ENCODE data around the gene SEC61B.
"Not testable (repeated sequence)": the region's sequence is repeated elsewhere in the genome, so short reads cannot be mapped to it uniquely, and the experiment has no call there.

The SEC61B gene

DNA sequence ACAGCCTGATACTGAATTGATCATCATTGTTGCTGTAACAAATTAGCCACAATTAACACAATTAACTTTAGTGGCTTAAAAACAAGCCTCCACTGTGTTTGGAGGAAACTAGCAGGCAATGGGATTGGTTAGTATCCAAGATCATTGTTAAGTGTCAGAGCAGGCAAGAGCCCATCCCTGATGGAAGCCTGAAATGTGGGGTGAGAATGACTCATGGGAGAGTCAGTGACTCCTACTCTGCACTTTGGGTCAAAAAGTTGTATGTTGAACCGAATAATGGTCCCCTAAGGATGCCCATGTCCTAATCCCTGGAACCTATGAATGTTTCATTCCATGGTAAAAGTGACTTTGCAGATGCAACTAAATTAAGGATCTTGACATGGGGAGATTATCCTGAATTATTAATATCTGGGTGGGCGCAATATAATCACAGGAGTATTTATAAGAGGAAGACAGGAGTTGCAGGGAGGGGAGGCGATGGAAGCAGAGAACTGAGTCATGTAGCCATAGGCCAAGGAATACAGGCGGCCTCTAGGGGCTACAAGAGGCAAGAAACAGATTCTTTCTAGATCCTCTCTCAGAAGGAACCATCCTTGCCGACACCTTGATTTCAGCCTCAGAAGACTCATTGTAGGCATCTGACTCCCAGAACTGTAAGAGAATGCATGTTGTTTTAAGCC lies 29.2 kb upstream of the SEC61B start:
- DNase-seq, result no peak

DNA sequence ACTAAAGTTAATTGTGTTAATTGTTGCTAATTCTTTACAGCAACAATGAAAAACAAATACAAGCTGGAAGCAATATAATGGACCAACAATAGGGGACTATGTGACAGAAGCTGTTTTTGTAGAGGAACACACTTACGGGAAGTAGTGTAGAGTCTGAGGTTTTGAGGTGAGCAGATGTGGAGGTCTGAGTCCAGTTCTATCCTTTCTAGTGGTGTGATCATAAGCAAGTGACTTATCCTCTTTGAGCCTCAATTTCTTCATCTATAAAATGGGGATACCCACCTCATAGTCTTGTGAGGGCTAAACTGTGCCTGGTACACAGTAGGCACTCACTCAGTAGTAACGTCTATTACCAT lies 28.6 kb upstream of the SEC61B start:
- DNase-seq, result no peak

DNA sequence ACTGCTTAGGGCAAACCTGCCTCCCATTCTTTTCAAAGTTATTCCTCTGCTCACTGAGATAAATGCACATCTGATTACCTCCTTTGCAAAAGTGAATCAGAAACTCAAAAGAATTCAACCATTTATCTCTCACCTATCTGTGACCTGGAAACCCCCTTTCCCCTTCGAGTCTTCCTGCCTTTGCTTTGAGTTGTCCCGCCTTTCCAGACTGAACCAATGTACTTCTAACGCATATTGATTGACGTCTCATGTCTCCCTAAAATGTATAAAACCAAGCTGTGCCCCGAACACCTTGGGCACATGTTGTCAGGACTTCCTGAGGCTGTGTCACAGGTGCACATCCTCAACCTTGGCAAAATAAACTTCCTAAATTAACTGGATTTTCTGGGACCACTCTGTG lies 25.6 kb upstream of the SEC61B start:
- not testable (repeated sequence) for DNase-seq

DNA sequence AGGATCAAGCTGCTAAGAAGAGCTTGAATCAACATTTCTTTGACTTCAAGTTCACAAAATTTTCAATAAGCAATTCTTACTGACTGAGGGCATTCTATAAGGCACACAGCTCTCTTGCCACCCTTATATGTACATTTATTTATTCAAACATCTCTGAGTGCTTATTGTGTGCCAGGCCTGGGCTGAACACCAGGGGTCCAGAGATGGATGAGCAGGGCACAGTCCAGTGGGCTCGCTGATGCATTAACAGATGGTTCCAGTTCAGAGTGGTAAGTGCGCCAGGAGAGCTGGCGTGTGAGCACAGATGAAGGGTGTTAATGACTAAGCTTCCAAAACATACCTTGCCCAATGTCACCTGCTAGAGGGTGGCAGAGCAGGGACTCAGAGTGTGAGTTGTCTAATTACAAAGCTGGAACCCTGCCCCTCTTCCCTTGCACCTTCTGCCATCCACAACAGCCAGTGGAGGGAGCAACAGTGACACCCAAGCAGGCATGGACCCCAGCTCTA lies 24.9 kb upstream of the SEC61B start:
- peak; percentile 33 for DNase-seq

DNA sequence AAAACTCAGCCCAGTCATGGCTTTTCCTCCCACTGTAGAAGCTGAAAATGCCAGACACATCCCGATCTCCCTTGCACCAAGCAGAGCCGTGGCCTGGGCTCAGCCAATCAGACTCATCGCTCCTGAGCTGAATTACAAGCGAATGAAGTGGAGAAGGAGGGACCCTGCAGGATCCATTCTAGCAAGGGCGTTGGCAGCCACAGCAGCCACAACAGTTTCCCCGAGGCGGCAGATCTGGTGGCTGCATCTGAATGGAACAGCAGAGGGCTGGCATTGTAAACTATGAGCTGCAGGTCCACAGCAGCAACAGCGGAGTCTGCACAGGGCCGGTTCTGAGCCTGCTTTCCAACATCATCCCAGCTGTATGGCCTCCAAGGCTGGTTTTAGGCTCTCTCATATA lies 24.1 kb upstream of the SEC61B start:
- no peak for DNase-seq

DNA sequence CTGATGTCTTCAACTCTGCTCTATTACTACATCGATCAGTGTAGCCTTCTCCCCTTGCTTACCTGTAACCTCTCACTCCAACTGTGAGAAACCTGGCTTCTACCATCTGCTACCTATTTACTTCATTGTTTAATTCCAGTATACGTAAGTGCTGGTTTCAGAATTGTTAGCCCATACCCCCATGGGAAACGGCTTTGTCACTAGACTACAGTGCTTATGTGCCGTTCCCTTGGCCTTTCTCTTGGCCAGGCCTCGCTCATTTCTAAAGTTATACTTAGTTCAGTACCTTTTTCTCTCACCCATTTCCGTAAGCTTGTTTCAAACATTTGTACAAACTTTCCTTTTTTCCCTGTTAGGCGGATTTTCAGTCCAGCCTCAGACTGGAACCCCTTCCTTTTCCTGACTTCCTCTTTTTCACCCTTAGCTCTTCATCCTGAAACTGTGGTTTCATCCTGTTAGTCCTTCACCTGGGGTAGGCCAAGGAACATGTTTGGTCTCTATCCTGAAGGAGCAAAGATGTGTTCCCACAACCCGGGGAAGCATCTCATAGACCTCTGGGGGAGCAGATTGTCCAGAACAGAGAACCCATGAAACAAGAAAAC lies 22.0 kb upstream of the SEC61B start:
- peak; percentile 100 for DNase-seq

DNA sequence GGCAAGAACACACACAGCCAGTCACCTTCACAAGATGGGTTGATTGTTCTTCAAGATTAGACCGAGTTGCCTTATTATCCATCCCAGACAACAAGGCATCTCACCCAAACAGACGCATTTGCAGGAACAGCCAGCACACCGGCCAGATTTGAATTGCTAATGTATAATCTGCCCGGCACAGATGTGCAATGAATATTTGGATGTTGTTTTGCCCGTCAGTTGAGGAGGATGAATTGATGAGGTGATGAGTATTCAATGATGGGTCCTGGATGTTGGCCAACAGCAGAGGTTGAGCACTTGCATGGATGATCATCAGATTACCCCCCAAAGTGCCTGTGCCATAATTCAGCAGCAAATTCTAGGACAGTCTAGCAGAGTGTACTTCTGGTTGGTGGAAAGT lies 20.5 kb upstream of the SEC61B start:
- DNase-seq, result peak; percentile 83

DNA sequence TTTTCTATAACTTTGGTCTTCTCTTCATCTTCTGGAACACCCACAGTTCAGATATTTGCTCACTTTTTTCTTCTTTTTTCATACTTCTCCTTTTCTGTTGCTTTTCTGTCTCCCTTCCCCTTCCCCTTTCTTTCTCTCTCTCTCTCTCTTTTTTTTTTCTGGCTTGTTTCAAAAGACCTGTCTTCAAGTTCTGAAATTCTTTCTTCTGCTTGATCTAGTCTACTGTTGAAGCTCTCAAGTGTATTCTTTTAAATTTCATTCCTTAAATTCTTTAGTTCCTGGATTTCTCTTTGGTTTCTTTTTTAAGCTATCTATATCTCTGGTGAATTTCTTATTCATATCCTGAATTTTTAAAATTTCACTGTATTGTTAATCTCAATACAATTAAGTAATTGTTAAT lies 11.5 kb upstream of the SEC61B start:
- no peak for DNase-seq

DNA sequence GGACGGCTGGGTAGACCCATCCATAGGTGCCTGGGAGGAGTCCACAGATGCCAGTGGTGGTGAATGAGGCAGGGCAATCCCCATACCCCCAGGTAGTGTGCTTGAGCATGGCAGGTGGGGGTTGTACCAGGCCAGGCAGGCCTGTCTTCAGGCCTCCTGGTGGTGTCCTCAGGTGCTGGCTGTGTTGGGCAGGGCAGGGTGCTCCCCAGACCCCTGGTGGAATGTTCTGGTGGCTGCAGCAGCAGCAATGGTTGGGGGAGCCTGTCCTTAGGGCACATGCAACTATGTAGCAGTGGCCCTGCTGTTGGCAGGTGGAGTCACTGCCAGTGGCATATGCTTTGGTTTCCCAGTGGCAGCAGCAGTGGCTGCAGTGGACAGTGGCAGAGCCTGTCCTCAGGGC lies 10.3 kb upstream of the SEC61B start:
- DNase-seq, result no peak

DNA sequence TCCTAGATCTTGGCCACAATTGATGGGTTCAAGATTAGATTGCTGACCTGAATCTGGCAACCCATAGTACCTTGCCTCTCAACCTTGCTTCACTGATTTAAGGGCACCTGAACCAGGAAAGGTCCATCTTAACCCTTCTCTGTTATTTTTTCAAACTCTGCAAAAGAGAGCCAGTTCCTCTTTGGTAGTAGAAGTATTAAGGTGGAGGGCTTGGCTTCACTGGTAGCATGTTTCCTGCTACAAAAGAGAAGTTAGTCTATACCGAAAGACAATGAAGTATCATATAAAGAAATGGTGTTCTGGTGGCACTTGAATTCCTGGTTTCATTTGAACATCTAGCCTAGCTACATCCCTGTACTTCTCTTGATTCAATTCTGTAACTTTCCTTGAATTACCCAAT lies 8.9 kb upstream of the SEC61B start:
- DNase-seq, result no peak

DNA sequence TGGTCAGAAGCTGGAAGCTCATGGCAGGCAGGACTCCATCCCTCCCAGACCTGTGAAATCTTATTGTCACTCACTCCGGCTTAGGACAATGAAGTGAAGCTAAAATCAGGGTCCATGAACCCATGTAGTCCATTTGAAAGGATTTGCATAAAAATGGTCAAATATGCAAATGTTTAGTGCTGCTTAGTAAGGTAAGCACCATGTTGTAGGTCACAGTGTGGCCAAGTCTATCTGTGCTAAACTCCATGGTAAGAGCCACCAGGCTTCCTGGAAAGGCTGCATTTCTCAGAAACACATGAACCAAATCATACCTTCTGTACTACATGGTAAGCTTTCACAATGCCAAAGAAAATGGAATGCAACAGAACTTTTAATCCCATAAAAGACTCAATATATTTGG lies 6.0 kb upstream of the SEC61B start:
- no peak for DNase-seq

DNA sequence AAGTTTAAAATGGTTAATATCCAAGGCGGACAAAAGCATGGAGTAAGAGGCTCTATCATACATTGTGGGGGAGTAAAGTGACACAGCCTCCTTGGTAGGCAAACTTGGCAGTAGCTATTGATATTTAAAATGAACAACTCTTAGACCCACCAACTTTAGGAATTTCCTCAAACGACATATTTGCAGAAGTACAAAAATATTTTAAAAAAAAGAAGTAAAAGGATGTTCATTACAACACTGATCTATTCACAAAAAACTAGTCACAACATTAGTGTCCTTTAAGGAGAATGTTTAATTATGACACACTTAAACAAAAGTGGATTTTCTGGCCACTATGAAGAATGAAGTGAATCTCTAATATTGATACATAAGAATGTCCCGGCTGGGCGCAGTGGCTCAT lies 2.1 kb upstream of the SEC61B start:
- DNase-seq, result no peak

DNA sequence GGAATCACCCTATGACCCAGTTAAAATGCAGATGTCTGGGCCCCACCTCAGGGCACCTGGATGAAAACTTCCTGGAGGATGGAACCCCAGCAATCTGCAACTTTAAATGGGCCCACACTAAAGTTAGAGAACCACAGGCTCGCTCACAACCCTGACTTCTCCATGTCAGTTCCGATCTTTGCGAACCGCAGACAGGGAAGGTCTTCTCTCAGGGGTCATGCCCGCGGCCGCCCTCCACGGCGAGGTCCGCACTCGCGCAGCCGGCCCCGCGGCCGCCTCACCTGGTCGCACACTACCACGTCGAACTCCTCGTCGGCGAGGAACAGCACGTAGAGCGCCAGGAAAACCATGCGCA lies 839 bp upstream of the SEC61B start:
- DNase-seq, result no peak

DNA sequence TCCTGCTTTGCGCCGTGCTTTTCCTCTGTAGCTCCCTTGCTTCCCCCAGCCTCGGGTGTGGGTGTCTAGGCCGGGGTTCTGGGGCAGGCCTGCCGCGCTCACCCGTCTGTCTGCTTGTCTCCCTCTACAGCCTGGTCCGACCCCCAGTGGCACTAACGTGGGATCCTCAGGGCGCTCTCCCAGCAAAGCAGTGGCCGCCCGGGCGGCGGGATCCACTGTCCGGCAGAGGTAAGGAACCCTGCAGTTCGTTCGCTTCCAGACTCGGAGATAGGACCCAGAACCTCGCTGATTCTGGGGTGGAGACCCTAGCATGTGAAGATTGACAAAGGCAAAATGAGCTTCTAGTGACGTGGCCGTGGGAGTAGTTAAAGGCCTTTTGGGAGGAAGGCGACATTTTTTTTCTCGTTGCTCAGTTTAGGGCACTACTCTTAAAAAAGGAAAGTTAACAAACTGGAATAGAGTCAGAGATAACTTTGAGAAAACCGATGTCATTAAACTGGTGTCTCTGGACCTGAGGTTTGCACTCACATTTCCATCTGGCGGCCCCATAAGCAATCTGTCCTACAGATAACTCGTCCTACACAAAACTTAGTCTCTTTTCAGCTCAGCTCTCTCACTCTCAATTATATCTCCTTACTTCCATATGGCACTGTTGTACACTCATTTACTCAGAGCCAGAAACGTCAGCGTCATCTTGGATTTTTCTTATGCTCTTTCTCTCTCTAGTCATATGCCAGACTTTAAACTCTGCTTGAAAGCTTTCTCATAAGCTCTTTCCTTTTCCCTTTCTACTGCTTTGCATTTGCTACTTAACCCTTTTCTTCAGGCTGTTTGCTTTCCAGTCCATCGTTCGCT lies 561 bp downstream of the SEC61B start:
- peak; percentile 41 for DNase-seq

DNA sequence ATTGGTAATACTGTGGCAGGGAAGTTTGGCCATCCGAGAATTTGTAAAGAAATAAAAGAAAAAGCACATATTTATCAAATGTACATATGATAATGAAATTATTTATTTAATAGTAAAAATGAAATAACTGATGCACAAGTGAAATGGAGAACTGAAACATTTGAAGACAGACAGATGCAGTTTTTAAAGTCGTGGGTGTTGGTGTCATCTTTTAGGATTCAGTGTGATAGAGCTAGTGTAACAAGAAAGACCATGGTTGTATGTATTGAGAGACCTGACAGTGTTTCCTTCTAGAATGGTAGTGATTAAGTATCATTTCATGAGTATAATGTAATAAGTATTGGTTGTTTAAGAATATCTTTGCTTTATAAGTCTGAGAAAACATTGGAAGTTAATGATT lies 2.4 kb downstream of the SEC61B start:
- DNase-seq, result no peak

DNA sequence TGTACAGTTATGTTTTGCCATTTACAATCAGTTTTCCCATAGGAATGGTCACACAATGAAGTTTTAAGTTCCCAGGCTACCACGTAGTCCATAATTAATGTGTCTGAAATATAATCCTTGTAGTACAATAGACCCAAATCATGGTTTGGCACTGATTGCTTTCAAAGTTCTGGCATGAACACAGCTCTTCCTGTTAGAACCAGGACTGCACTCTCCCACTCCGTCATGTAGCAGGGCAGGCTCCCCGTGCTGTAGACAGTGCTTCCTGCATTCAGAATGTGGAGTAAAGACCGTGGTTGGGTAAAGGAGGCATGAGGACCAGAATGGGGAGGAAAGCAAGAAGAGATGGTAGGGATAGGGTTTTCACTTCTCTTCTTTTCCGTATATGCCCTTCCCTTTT lies 4.0 kb downstream of the SEC61B start:
- no peak for DNase-seq

DNA sequence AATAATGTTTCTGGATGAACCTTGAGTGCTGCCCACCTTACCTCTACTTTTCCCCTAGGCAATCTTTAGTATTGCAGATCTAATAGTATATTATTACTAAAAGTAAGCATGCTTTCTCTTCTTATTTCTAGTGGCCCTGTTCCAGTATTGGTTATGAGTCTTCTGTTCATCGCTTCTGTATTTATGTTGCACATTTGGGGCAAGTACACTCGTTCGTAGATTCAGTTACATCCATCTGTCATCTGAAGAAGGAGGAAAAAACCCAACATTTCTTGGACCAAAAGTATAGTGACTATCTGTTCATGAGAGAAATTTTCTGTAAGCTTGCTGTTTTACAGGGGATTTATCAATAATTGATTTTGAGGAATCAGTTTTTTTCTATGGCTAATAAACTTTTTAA lies 8.1 kb downstream of the SEC61B start:
- no peak for DNase-seq

DNA sequence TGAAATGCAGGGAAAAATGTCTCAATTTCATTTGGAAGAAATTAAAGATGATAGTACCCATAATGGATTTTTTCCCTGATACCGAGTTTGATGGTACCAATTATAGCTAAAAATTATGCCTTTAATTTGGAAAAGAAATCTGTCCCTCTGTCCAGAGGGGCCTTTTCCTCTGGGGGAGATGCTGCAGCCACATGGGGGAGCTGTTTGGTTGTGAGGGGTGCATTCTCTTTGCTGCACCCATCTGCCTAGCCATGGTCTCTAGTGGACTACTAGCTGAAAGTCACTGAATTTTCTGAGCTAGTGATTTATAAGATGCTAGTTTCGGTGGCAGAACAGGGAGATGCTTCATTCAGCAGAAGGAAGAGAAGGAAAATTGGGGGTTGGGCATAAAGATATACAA lies 9.6 kb downstream of the SEC61B start:
- DNase-seq, result no peak

DNA sequence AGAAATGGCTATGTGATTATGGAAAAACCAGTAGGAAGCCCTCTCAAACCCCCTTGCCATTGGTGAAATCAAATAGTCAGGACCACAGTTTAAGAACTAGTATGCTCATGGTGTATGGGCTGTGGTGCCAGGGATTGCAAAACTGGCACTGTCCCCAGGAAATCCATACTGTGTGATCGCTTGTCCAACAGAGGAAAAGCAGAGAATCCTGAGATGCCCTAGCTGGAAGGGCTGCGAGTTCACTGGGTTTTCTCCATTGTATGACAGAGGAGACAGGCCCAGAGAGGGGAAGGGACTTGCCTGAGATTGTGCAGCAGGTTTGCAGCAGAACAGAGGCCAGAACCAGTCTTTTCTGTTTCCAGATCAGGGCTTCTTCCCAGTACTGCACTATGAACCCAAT lies 12.5 kb downstream of the SEC61B start:
- no peak for DNase-seq

DNA sequence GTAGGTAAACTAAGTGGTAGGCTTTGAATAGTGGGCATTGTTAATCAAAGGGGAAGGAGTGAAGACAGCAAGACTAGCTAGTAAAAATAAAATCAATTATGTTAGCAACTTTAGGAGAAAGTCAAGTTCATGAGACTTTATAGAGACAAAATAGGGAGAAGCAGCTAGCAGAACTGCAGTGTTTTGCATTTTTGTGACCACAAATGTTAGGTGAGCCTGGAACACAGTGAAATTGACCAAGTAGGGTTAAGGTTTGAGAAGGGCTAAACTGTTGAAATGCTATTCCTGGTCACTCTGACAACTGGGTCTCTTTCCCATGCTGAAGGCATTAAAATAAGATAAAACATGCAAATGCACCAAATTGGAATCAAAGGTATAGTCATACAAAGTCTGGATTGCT lies 13.0 kb downstream of the SEC61B start:
- no peak for DNase-seq

DNA sequence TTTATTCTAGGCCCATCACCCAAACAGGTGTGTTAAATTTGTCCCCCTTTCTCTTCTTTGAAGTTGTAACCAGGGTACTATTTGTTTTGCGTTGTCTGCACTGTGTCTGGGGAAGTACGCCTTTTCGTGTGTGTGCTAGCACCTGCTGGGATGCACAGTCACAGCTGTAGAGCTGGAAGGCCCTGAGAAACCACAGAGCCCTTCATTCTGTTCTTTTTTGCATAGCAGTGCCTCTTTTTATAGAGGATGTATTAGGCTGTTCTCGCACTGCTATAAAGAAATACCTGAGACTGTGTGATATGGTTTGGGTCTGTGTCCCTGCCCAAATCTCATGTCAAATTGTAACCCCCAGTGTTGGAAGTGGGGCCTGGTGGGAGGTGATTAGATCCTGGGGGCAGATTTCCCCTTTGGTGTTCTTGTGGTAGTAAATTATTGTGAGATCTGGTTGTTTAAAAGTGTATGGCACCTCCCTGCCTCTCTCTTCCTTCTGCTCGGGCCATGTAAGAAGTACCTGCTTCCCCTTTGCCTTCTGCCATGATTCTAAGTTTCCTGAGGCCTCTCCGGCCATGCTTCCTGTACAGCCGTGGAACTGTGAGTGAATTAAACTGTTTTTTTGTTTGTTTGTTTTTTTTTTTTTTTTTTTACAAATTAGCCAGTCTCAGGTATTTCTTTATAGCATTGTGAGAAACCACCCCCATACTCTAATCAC lies 14.0 kb downstream of the SEC61B start:
- DNase-seq, result no peak

DNA sequence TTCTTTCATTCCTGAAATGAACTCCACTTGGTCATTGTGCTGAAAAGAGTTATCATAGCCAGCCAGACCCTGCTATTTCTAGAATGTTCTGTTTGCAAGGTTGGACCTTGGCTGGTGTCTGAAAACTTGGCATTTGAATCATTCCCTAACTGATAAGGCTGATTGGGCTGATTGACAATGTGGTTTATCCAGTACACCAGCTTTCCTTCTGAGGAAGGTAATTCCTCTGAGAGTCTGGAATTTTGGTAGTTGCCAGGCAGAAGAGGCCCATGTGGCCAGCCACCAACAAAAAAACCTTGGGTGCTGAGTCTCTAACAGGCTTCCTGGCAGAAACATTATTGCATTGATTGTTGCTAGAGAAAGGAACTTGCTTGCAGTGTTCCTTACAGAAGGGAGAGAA lies 15.3 kb downstream of the SEC61B start:
- no peak for DNase-seq

DNA sequence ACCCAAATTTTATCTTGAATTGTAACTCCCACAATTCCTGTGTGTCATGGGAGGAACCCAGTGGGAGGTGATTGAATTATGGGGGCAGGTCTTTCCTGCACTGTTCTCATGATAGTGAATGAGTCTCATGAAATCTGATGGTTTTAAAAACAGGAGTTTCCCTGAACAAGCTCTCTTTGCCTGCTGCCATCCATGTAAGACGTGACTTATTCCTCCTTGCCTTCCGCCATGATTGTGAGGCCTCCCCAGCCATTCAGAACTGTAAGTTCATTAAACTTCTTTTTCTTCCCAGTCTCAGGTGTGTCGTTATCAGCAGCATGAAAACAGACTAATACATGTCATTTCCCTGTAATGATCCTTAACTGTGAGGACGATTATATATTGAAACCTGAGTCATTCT lies 15.8 kb downstream of the SEC61B start:
- DNase-seq, result not testable (repeated sequence)

DNA sequence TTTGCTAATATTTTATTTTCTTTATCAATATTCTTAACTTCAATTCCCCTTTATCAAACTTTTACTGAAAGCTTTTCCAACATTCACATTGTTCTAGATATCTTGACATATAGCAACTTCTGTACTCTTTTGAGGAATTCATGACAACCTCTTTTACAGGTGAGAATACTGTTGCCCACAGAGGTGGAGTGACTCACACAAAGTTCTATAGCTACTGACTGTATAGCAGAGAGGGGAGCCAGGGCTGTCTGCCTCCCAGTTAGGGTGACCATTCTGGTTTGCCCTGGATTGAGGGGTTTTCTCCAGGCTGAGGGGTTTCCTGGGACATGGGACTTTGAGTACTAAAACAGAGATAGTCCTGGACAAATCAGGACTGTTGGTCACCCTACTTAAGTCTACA lies 16.2 kb downstream of the SEC61B start:
- no peak for DNase-seq
